GM12801 (cell line): Measurements from ENCODE around the gene SSTR1.

ENCODE experiments used
- CTCF ChIP-seq: IDR thresholded peaks from one replicate; pipeline ENCODE4 v1.5.1; 2011; ENCODE audit warnings: control low read depth; ENCODE audit not compliant: insufficient read length; ENCODE audit errors: extremely low read depth

SSTR1 gene

GRCh38 chr14:38205119-38205813 is 2.4 kb upstream of the SSTR1 start:
- no peak for TF ChIP-seq CTCF

GRCh38 chr14:38205949-38206665 is 1.6 kb upstream of the SSTR1 start:
- TF ChIP-seq CTCF, result no peak

GRCh38 chr14:38206689-38207376 is 871 bp upstream of the SSTR1 start:
- no peak for TF ChIP-seq CTCF

DNA sequence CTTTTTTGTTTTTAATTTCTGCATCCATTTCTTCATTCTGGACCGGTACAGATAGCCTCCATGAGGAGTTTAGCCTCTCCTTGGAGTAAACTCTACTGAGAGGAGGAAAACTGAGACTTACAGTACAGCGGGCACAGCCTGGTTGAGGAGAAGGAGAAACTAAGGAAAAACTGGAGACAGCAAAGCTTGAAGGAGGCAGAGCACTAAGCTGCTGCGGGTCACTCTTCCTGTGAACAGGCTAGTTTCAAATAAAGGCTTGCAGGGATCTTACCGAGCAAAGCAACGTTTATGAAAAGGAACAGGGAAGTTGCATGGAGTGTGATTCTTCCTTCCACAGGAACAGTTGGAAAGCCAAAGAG is 348 bp upstream of the SSTR1 start:
- no peak for TF ChIP-seq CTCF

GRCh38 chr14:38208618-38209562 is 1.2 kb downstream of the SSTR1 start:
- no peak for TF ChIP-seq CTCF

GRCh38 chr14:38209572-38210557 is 2.2 kb downstream of the SSTR1 start:
- no peak for TF ChIP-seq CTCF
